ENCODE measurements around the gene PTP4A1. TPM values are rescaled to one million over a fixed set of nuclear protein-coding genes. Genes with fewer than 3 reads are reported as not detected.

The PTP4A1 gene
- total RNA-seq, 1 donor from 2014 or later: 48.4 TPM

GRCh38 chr6:63589952-63590411, 17.7 kb downstream of the PTP4A1 start:
- H3K36me3 ChIP-seq (ENCODE audit: control insufficient read depth, insufficient read depth, low read length): no peaks in the 10 kb centered on the region
- H3K4me3 ChIP-seq (ENCODE audit: low read depth, low read length): no peak overlapping the region
- no peak for TF ChIP-seq CTCF (IDR thresholded peaks at IDR 0.05; ENCODE audit: insufficient read depth, low read length, poor library complexity, severe bottlenecking)
- no peak for DNase-seq (ENCODE audit: low read depth)
- H3K27me3 ChIP-seq (ENCODE audit: control insufficient read depth, insufficient read depth, low read length): no peaks in the 10 kb centered on the region

GRCh38 chr6:63592886-63593285, 20.6 kb downstream of the PTP4A1 start:
- Histone ChIP-seq H3K4me3 (ENCODE audit: low read depth, low read length) (no peak overlapping the region), H3K36me3 (ENCODE audit: control insufficient read depth, insufficient read depth, low read length) (no peaks in the 10 kb centered on the region), H3K27me3 (ENCODE audit: control insufficient read depth, insufficient read depth, low read length) (no peaks in the 10 kb centered on the region)
- DNase-seq (ENCODE audit: low read depth): no peak
- TF ChIP-seq CTCF (IDR thresholded peaks at IDR 0.05; ENCODE audit: insufficient read depth, low read length, poor library complexity, severe bottlenecking): no peak

- no peak for TF ChIP-seq CTCF (IDR thresholded peaks at IDR 0.05; ENCODE audit: insufficient read depth, low read length, poor library complexity, severe bottlenecking)
- H3K27me3 ChIP-seq (ENCODE audit: control insufficient read depth, insufficient read depth, low read length): no peaks in the 10 kb centered on the region
- peak overlapping the region; percentile 59 for H3K4me3 ChIP-seq (ENCODE audit: low read depth, low read length)
- H3K36me3 ChIP-seq (ENCODE audit: control insufficient read depth, insufficient read depth, low read length): no peaks in the 10 kb centered on the region
- no peak for DNase-seq (ENCODE audit: low read depth)
Measured at GRCh38 chr6:63597141-63598048, 25.1 kb downstream of the PTP4A1 start.

GRCh38 chr6:63598049-63599036, 26.1 kb downstream of the PTP4A1 start:
- Histone ChIP-seq H3K27me3 (ENCODE audit: control insufficient read depth, insufficient read depth, low read length) (no peaks in the 10 kb centered on the region), H3K36me3 (ENCODE audit: control insufficient read depth, insufficient read depth, low read length) (no peaks in the 10 kb centered on the region), H3K4me3 (ENCODE audit: low read depth, low read length) (peak overlapping the region; percentile 59)
- TF ChIP-seq CTCF (IDR thresholded peaks at IDR 0.05; ENCODE audit: insufficient read depth, low read length, poor library complexity, severe bottlenecking): peak; percentile 83
- no peak for DNase-seq (ENCODE audit: low read depth)

- Histone ChIP-seq H3K36me3 (ENCODE audit: control insufficient read depth, insufficient read depth, low read length) (no peaks in the 10 kb centered on the region), H3K4me3 (ENCODE audit: low read depth, low read length) (no peak overlapping the region), H3K27me3 (ENCODE audit: control insufficient read depth, insufficient read depth, low read length) (no peaks in the 10 kb centered on the region)
- TF ChIP-seq CTCF (IDR thresholded peaks at IDR 0.05; ENCODE audit: insufficient read depth, low read length, poor library complexity, severe bottlenecking): no peak
- DNase-seq (ENCODE audit: low read depth): no peak
Measured at GRCh38 chr6:63599243-63599642, 27.0 kb downstream of the PTP4A1 start.

Data from kidney epithelial cell (primary cell).